Epidermal melanocyte (primary cell): ENCODE data around the gene NLGN1.
"Not testable (repeated sequence)": the region's sequence is repeated elsewhere in the genome, so short reads cannot be mapped to it uniquely, and the experiment has no call there.

Experiments used
- DNase-seq: peaks from one replicate; pipeline ENCODE4 v3.0.0; 2011; ENCODE audit warnings: low spot score; ENCODE audit not compliant: insufficient read length

Gene NLGN1

GRCh38 chr3:173429527-173429926 is 32.0 kb downstream of the NLGN1 start:
- no peak for DNase-seq

- no peak for DNase-seq
Observed at GRCh38 chr3:173430576-173430975, 33.0 kb downstream of the NLGN1 start.

- no peak for DNase-seq
Observed at GRCh38 chr3:173439004-173439403, 41.5 kb downstream of the NLGN1 start.

GRCh38 chr3:173440514-173440913 is 43.0 kb downstream of the NLGN1 start:
- DNase-seq, result no peak

- not testable (repeated sequence) for DNase-seq
Observed at GRCh38 chr3:173451561-173451960, 54.0 kb downstream of the NLGN1 start.

GRCh38 chr3:173463250-173463649 is 65.7 kb downstream of the NLGN1 start:
- DNase-seq, result no peak

- DNase-seq, result no peak
Observed at GRCh38 chr3:173465112-173465511, 67.6 kb downstream of the NLGN1 start.

- DNase-seq, result no peak
Observed at GRCh38 chr3:173465898-173466678, 68.5 kb downstream of the NLGN1 start.

- no peak for DNase-seq
Observed at GRCh38 chr3:173467501-173467900, 70.0 kb downstream of the NLGN1 start.

- DNase-seq, result no peak
Observed at GRCh38 chr3:173473237-173473636, 75.7 kb downstream of the NLGN1 start.

GRCh38 chr3:173479301-173479700 is 81.8 kb downstream of the NLGN1 start:
- DNase-seq, result peak; percentile 30

- no peak for DNase-seq
Observed at GRCh38 chr3:173501931-173502489, 104.5 kb downstream of the NLGN1 start.

- DNase-seq, result no peak
Observed at GRCh38 chr3:173502983-173503568, 105.5 kb downstream of the NLGN1 start.

GRCh38 chr3:173510565-173510964 is 113.0 kb downstream of the NLGN1 start:
- no peak for DNase-seq

GRCh38 chr3:173513123-173513522 is 115.6 kb downstream of the NLGN1 start:
- DNase-seq, result no peak

GRCh38 chr3:173529062-173529711 is 131.6 kb downstream of the NLGN1 start:
- DNase-seq, result no peak

GRCh38 chr3:173531602-173532001 is 134.1 kb downstream of the NLGN1 start:
- DNase-seq, result no peak

GRCh38 chr3:173538410-173538809 is 140.9 kb downstream of the NLGN1 start:
- DNase-seq, result no peak

GRCh38 chr3:173545590-173545989 is 148.0 kb downstream of the NLGN1 start:
- DNase-seq, result not testable (repeated sequence)

- DNase-seq, result no peak
Observed at GRCh38 chr3:173547070-173547469, 149.5 kb downstream of the NLGN1 start.

GRCh38 chr3:173548261-173548660 is 150.7 kb downstream of the NLGN1 start:
- DNase-seq, result no peak

- DNase-seq, result no peak
Observed at GRCh38 chr3:173552526-173552925, 155.0 kb downstream of the NLGN1 start.
